Measurements from ENCODE around the gene COL15A1.
"Not testable (repeated sequence)": the region's sequence is repeated elsewhere in the genome, so short reads cannot be mapped to it uniquely, and the experiment has no call there.

The COL15A1 gene

DNA sequence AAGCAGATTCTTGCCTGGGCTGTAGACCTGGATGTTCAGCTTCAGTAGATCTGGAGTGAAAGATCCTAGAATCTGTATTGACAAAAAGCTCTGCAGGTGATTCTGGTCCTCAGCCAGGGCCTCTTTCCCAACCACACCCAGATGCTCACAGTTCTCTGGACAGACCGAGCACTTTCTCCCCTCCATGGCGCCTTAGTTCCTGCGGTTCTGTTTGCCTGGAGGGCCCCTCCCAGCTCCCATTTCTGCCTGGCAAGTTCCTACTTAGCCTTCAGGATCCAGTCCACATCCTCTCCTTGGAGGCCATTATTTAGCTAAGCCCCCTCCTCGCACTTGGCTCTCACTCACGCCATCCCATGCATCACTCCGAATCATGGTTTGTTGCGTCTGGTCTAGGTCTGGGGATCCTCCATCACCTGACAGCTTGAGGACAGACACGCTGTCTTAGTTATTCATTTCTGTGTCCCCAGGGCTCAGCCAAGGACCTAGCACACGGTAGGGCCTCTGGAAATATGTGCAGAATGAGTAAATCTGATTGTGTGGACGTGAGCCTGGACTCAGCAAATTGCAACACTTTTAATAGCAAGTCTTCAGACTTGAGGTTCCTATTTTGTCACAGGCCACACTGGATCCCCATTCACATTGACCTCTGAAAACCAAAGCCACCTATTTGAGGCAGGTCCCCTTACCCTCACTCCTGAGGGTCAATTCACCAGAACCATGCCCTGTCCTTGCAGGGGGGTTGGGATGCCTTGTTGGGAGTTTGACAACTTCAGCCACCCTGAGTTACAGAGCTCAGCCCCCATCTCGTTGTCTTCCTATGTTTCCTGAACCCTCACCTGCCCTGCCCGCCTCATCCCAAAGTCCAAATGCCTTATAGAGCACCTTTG lies 50.7 kb downstream of the COL15A1 start:
- no peak for DNase-seq (ENCODE audit: low read depth in 3 of 3)

- no peak for DNase-seq (ENCODE audit: low read depth in 3 of 3)
Measured at GRCh38 chr9:98995059-98995671, 51.5 kb downstream of the COL15A1 start.

DNA sequence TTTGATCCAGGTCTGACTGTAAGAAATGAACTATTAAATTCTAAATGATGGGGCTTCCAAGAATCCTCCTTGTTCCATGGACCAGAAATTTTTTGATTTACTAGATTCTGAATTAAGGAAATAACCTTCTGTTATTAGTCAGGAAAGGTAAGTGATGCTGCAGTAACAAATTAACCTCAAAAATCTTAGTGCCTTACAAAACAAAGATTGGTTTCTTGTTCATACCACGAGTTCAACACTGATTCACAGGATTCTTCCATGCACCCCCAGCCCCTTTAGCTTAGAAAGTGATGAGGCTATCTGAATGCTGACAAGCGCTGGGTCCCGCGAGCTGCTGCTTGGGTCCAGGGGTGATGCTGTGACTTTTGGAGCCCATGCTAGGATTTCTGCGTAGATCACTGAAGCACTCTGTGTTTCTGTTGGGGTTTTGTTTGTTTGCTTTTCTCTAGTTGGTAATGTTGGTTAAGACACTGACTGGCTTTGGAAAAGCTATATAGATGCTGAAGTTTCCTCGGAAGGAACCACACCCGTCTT lies 52.3 kb downstream of the COL15A1 start:
- DNase-seq (ENCODE audit: low read depth in 3 of 3): no peak

DNA sequence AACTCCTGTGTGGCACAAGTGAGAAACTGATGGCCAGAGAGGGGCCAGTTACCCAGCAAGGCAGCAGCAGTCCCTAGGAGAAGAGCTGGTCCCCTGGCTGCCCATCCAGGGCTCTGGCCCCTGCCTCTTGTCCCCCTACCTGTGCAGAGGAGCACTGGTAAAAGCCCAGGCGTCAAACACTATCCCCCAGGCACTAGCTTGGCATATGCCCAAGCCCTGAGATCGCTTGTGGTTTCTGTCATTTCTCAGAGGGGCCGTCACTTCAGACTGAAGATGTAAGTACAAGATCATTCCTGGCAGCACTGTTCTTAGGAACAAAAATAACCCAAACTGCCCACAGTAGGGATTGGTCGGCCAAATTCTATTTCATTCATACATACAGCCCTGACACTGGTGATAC lies 53.9 kb downstream of the COL15A1 start:
- DNase-seq (ENCODE audit: low read depth in 3 of 3): no peak

DNA sequence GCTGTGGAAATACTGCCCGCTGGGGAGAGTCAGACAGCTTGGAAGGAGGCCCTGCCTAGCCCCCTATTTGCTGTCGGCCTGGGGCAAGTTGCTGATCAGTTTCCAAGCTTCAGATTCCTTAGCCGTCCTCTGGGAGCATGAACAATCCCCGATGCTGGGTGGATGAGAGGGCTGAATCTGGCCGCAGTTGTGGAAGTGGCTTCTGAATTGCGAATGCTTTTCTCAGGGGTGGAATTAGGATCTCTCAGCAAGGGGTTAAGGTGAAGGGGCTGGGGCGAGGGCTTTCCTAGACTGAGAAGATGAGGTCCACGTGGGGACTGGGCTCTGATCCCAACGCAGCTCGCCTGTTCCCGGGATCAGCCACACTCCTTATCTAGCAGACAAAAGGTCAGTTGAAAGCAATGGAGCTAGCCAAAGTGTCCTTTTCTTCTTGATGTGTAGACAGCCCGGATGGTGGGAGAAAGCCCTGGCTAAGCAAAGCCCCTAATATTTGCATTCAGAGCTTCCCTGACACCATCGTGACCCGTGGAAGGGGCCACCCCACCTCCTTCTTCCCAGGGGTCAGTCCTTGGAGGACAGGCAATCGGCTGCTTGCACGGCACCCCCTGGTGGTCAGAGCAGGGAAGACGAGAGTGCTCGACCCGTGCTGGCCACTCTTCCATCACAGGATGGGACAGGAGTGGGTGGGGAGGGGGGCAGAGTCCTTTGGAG lies 54.9 kb downstream of the COL15A1 start:
- DNase-seq (ENCODE audit: low read depth in 3 of 3): peak in 2 of 3 experiments; percentile 26 to 66

- no peak for DNase-seq (ENCODE audit: low read depth in 3 of 3)
Measured at GRCh38 chr9:98999152-98999525, 55.4 kb downstream of the COL15A1 start.

DNA sequence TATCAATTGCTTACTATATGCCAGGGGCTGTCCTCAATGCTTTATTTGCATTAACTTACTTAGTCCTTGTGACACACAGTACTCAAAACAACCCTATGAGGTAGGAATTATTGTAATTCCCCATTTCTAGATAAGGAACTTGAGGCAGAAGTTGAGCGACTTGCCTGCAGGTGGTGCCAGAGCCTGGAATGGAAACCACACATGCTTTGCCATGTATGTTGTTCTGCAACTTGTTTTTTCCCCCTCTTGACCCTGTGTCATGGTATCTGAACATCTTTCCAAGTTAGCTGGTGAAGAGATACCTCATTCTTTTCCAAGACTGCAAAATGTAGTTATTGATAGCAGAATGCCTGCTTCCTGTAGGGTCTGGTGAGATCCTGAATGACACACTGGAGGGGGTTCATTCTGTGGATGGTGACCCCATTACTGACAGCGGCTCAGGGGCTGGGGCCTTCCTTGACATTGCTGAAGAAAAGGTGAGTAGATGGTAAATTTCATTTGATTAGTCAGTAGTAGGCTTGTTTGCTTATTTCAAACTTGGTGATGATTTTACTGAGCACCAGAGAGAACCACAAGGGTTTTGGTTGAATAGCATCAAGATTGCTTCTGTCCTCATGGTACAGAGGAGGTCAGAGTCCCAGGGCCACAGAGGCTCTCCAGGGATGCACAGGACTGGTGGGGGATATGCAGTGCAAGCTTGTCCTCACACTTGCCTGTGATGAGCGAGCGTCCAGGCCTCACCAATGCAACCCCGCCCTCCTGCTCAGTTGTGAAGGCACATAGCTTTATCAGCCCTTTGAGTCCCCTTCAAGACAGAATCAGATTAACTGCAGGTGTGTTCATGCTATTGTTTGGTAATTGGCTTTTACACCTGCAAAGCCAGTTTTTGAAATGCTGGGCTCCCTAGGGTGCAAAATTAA lies 57.0 kb downstream of the COL15A1 start:
- peak; percentile 11 to 42 (median 15) for DNase-seq (ENCODE audit: low read depth in 3 of 3)

DNA sequence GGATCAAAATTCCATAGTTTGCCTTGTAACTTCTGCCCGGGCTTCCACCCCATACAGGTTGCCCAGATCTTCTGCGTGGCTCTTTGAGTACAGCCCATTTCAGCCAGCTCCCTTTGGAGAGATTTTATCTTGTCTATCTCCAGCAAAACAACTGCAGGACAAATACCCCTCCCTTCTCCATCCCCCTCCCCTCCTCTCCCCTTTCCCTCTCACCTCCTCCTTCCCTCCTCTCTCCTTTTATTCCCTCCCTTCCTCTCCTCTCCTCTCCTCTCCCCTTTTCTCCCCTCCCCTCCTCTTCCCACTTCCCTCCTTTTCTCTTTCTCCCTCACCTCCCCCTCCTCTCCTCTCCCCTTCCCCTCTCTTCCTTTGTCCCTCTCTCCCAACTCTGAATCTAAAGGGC lies 58.2 kb downstream of the COL15A1 start:
- no peak for DNase-seq (ENCODE audit: low read depth in 3 of 3)

DNA sequence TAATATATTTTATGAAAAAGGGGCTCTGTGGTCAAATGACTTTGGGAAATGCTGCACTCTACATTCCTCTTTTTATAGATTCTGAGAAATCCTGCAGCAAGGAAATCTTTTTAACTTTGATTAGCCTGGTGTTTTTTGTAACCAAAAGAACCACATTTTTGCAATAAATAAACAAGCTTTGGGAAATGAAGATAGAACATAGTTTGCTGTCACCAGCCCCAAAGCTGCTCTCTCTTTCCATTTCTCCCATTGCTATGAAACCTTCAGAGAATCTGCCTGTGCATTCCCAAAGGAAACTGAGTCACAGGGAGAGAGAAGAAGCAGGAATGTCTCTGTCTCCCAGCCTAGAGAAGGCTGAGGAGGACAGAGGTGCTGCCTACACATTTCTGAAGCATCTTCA lies 59.0 kb downstream of the COL15A1 start:
- no peak for DNase-seq (ENCODE audit: low read depth in 3 of 3)

DNA sequence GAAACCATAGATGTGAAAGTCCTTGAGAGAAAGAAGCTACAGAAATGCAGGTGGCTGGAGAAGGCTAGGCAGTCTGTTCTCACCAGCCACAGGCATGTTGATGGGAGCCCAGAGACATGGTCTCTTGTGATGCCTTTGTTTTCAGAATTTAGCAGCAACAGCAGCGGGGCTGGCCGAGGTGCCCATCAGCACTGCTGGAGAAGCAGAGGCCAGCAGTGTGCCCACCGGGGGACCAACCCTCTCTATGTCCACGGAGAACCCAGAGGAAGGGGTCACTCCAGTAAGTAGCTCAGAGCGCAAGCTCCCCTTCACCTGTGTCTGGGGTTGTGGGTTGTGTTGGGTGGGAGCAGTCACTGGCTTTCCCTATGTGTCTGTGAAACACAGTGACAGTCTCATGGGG lies 59.6 kb downstream of the COL15A1 start:
- DNase-seq (ENCODE audit: low read depth in 3 of 3): no peak

- no peak for DNase-seq (ENCODE audit: low read depth in 3 of 3)
Measured at GRCh38 chr9:99004115-99004514, 60.4 kb downstream of the COL15A1 start.

GRCh38 chr9:99004717-99005460 lies 61.2 kb downstream of the COL15A1 start:
- DNase-seq (ENCODE audit: low read depth in 3 of 3): no peak

DNA sequence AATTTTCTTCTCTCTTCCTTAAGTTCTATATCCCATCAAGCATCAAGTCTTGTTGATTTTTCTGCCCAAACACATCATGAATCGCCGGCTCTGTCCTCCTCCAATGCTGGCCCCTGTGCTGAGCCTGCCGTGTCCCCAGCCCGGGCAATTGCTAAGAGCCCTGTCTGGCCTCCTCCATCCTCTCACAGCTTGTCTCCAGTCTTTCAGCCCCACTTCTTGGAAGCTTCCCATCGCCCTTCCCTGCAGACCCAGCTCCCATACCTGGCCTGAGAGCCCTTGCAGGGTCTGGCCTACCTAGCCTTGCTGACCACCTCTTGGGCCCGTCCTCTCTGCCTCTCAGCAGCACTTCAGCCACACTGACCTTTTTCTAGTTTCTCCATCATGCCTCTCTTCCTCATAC lies 61.9 kb downstream of the COL15A1 start:
- DNase-seq (ENCODE audit: low read depth in 3 of 3): no peak

DNA sequence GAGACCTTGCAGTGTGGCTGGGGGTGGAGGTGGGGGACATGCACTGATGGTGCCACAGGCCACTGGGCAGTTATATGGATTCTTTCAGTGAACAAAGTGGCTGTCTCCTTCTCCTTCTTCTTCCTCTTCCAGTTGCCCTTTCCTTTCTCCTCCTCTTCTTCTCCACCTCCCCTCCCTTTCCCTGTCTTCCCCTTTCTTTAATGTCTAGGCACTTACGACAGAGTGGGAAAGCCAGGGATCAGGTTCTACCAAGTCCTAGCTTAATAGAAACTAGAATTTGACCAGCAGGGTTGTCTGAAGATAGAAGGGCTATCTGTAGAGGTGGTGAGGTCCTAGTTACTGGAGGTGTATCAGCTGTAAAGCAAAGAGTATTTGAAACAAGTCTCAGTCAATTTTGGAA lies 62.8 kb downstream of the COL15A1 start:
- no peak for DNase-seq (ENCODE audit: low read depth in 3 of 3)

DNA sequence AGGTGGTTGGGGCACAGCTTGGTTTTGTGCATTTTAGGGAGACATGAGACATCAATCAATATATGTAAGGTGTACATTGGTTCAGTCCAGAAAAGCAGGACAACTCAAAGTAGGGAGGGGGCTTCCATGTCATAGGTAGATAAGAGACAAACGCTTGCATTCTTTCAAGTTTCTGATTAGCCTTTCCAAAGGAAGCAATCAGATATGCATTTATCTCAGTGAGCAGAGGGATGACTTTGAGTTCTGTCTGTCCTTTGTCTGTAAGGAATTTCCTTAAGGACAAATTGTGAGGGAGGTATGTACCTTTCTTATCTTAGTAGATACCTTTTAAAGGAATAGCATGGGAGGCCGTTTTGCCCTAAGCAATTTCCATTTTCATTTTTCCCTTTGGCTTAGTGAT lies 63.3 kb downstream of the COL15A1 start:
- no peak for DNase-seq (ENCODE audit: low read depth in 3 of 3)

DNA sequence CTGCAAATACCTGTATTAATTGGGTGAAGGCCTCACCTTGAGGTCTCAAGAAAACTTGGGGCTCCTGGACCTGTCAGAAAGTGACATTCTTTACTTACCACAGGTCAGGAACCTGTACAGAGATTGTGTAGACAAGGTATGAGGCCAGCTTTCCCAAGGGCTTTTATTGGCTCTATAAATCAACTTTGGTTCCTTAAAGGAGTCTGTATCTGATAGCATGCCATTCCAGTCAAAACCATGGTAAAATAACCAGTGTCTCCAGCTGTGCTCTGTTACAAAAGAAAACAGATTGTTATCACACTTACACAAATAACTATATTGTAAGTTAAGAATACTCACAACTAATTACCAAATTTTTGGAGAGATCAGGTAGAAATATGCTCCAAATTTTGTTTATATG lies 64.5 kb downstream of the COL15A1 start:
- DNase-seq (ENCODE audit: low read depth in 3 of 3): no peak

GRCh38 chr9:99010393-99010792 lies 66.7 kb downstream of the COL15A1 start:
- DNase-seq (ENCODE audit: low read depth in 3 of 3): not testable (repeated sequence)

GRCh38 chr9:99011161-99011709 lies 67.5 kb downstream of the COL15A1 start:
- no peak for DNase-seq (ENCODE audit: low read depth in 3 of 3)

- DNase-seq (ENCODE audit: low read depth in 3 of 3): no peak
Measured at GRCh38 chr9:99012957-99013512, 69.3 kb downstream of the COL15A1 start.

DNA sequence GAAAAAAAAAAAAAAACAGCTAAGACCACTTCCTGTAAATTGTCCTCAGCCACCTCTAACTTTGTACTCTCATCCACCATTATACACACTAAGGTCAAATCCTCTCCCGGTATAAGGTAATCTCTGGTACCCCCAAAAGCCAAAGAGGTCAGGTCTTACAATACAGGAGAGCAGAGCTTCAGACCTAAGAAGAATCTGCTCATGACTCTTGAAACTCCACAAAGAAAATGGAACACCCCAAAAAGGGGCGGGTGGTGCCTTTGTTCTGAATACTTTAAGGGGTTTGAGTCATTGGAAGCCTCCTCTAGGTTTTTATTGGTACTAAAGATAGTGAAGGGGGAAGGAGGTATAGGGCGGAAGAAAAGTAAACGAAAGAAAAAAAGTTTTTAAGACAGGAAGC lies 69.8 kb downstream of the COL15A1 start:
- no peak for DNase-seq (ENCODE audit: low read depth in 3 of 3)
